Endodermal cell (in vitro differentiated cells): ENCODE results near the gene FREY1. TPM values are rescaled to one million over a fixed set of nuclear protein-coding genes. Genes with fewer than 3 reads are reported as not detected.

ENCODE experiments used
- DNase-seq: peaks from one replicate; pipeline ENCODE4 v3.0.0-alpha.2; 2017
- H3K27ac ChIP-seq: 2 replicates; pipeline ENCODE4 v1.5.1; 2013; ENCODE audit warnings: mild to moderate bottlenecking, low read depth, low read length, moderate library complexity
- H3K27me3 ChIP-seq: 2 replicates; pipeline ENCODE4 v1.6.1; 2013; ENCODE audit warnings: mild to moderate bottlenecking, low read length, moderate library complexity; ENCODE audit not compliant: insufficient read depth, control insufficient read depth, poor library complexity, severe bottlenecking
- H3K36me3 ChIP-seq: 2 replicates; pipeline ENCODE4 v1.7.0; 2013; ENCODE audit warnings: mild to moderate bottlenecking, low read length, moderate library complexity; ENCODE audit not compliant: control insufficient read depth, insufficient read depth
- H3K4me1 ChIP-seq: one replicate; pipeline ENCODE4 v1.7.0; 2013; ENCODE audit warnings: low read length; ENCODE audit not compliant: control insufficient read depth, insufficient read depth
- H3K4me3 ChIP-seq: 2 replicates; pipeline ENCODE4 v1.5.1; 2013; ENCODE audit warnings: mild to moderate bottlenecking, low read length, moderate library complexity
- H3K9ac ChIP-seq: 2 replicates; pipeline ENCODE4 v1.6.1; 2013; ENCODE audit warnings: mild to moderate bottlenecking, low read length, moderate library complexity; ENCODE audit not compliant: poor library complexity, severe bottlenecking; ENCODE audit errors: extremely low read depth
- H3K9me3 ChIP-seq: 2 replicates; pipeline ENCODE4 v1.6.1; 2013; ENCODE audit warnings: mild to moderate bottlenecking, low read length, moderate library complexity; ENCODE audit not compliant: control insufficient read depth
- H3K27ac Mint-ChIP-seq: 2 replicates; pipeline ENCODE4 v1.8.0; 2020; ENCODE audit warnings: mixed read lengths
- H3K27me3 Mint-ChIP-seq: 2 replicates; pipeline ENCODE4 v1.8.0; 2021; ENCODE audit warnings: mild to moderate bottlenecking, mixed read lengths; ENCODE audit not compliant: insufficient read depth
- H3K36me3 Mint-ChIP-seq: 2 replicates; pipeline ENCODE4 v1.8.0; 2020; ENCODE audit warnings: low read depth, mixed read lengths
- H3K4me1 Mint-ChIP-seq: 2 replicates; pipeline ENCODE4 v1.8.0; 2020; ENCODE audit warnings: mixed read lengths
- H3K4me3 Mint-ChIP-seq: 2 replicates; pipeline ENCODE4 v1.8.0; 2020; ENCODE audit warnings: mild to moderate bottlenecking, moderate library complexity, mixed read lengths
- H3K9me3 Mint-ChIP-seq: 2 replicates; pipeline ENCODE4 v1.8.0; 2020; ENCODE audit warnings: mild to moderate bottlenecking, mixed read lengths
- WGBS, 2 experiments: methylation state at CpG; one replicate each; pipeline versions ENCODE4 v1.1.5 to v1.1.7; 2013; ENCODE audit warnings: missing lambda C conversion rate in 2 of 2, mixed read lengths in 1 of 2; ENCODE audit not compliant: insufficient coverage in 1 of 2, insufficient read length in 1 of 2; 5-methylcytosine and 5-hydroxymethylcytosine counted together
- total RNA-seq, 2 donors: library from RNA; stranded (reverse); fragmentation: NEBNext Ultra II Directional in 1 of 2; extraction: Animal tissue kit (Norgen Biotek cat#: 25700) in 1 of 2; gene quantifications; 2 replicates in 1 of 2; 3 replicates in 1 of 2; pipeline ENCODE4 v1.2.1, GENCODE V29; 2021
- TF ChIP-seq, protein P1 (sequence below): fragments of 200-600 bp; sonication (generic); conservative IDR thresholded peaks from 2 replicates; pipeline ENCODE4 v1.5.0; 2021; ENCODE audit warnings: antibody characterized with exemption, mild to moderate bottlenecking

Gene FREY1
- total RNA-seq, 2 donors from 2014 or later, result 1.1 to 1.5 TPM

DNA sequence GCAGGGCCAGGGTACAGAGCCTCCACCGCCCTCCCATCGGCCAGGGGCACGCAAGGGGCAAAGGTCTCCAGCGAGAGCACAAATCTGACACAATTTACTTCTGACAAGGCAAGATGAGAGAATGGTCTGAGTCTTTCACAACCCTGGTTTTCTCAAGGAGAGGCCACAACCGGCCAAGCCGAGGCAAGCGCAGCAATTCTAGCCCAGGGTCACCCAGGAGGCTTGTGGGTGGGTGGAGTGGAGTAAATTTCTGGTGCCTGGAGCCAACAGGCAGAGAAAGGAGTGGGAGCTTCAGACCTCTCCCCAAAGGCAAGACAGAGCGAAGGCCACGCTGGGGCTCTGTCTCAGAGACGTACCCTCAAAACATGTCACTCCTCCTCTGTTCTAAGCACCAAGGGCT lies 24.7 kb upstream of the FREY1 start:
- H3K9me3 ChIP-seq, result no peaks in the 10 kb centered on the region
- TF ChIP-seq, protein P1, sequence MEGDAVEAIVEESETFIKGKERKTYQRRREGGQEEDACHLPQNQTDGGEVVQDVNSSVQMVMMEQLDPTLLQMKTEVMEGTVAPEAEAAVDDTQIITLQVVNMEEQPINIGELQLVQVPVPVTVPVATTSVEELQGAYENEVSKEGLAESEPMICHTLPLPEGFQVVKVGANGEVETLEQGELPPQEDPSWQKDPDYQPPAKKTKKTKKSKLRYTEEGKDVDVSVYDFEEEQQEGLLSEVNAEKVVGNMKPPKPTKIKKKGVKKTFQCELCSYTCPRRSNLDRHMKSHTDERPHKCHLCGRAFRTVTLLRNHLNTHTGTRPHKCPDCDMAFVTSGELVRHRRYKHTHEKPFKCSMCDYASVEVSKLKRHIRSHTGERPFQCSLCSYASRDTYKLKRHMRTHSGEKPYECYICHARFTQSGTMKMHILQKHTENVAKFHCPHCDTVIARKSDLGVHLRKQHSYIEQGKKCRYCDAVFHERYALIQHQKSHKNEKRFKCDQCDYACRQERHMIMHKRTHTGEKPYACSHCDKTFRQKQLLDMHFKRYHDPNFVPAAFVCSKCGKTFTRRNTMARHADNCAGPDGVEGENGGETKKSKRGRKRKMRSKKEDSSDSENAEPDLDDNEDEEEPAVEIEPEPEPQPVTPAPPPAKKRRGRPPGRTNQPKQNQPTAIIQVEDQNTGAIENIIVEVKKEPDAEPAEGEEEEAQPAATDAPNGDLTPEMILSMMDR, result no peak
- Mint-ChIP-seq H3K36me3 (peaks cover 31% of the 10 kb centered on the region), H3K27me3 (no peaks in the 10 kb centered on the region), H3K4me1 (peaks cover 11% of the 10 kb centered on the region), H3K9me3 (no peaks in the 10 kb centered on the region), H3K4me3 (no peak overlapping the region), H3K27ac (no peak overlapping the region)
- peaks cover 38% of the 10 kb centered on the region for H3K36me3 ChIP-seq
- peaks cover 6% of the 10 kb centered on the region for H3K4me1 ChIP-seq
- H3K27ac ChIP-seq, result no peak overlapping the region
- DNase-seq, result no peak
- no peaks in the 10 kb centered on the region for H3K27me3 ChIP-seq
- H3K4me3 ChIP-seq, result no peak overlapping the region
- H3K9ac ChIP-seq, result no peak overlapping the region
- 89 to 94% methylated on average over 6 to 10 of the region's 10 CpGs for WGBS, 2 experiments

DNA sequence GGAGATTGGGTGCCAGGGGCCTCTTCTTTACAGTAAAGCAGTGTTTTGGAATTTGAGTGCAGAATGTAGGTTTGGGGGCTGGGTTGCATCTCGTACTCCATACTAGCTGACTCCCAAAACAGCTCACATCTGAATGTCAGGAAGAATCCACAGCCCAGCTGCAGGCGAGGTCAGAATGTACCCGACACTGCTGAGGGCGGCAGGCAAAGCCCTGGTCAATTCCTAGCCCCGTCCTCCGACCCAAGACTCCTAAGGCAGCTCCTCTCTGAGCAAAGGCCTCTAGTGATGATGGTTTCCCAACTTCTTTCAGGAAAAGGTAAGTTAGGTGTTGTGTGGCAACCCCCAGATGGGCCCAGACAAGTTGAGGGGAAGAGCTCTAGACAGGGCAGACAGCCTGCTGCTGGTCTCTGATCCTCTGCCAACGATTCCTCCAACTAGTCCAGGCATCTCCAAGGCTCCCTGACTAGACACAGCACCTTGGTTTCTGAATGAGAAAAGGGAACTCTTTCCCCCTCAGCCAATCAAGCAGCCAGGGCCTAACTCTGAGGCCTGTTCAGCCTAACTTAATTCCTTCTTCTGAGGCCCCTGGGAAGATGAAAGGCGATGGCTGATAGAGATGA lies 24.0 kb upstream of the FREY1 start:
- Mint-ChIP-seq H3K4me1 (peaks cover 11% of the 10 kb centered on the region), H3K36me3 (peaks cover 28% of the 10 kb centered on the region), H3K27ac (no peak overlapping the region), H3K9me3 (no peaks in the 10 kb centered on the region), H3K4me3 (no peak overlapping the region), H3K27me3 (no peaks in the 10 kb centered on the region)
- H3K27ac ChIP-seq, result no peak overlapping the region
- H3K4me1 ChIP-seq, result peaks cover 6% of the 10 kb centered on the region
- no peak overlapping the region for H3K9ac ChIP-seq
- no peak for DNase-seq
- H3K4me3 ChIP-seq, result no peak overlapping the region
- no peaks in the 10 kb centered on the region for H3K9me3 ChIP-seq
- H3K27me3 ChIP-seq, result no peaks in the 10 kb centered on the region
- TF ChIP-seq, protein P1, result no peak
- WGBS, 2 experiments, result 95 to 100% methylated on average over 7 to 8 of the region's 8 CpGs
- peaks cover 33% of the 10 kb centered on the region for H3K36me3 ChIP-seq

DNA sequence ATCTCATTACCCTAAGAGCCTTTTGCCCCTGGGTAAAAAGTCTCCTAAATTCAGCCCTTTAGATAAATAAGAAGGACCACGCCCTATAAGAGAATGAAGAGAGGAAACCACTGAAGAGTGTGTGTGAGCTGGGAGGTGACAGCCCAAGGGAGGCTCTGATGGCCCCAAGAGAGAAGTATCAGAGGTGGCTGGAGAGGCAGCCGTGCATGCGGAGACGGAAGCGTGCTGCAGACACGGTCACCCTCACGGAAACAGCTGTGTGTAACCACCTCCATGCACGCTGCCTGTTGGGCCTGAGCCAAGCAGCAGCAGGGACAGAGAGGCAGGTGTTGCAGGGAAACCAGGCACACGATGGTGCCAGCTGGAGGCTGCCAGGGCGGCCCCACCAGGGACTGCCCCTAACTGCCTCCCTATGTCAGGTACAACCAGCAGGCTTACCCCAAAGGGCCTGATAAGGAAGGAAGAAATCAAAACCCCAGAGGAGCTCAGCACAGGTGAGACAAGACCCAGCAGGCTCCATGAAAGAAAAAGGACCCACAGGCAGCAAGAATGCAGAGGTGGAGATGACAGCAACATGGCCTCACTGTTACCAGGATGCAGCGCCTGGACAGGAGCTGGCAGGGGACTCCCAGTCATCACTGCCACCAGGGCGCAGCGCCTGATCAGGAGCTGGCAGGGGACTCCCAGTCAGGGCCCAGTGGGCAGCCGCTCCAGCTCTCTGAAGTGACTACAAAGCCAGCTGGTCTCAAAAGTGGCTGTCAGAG lies 23.1 kb upstream of the FREY1 start:
- no peak for DNase-seq
- Mint-ChIP-seq H3K27ac (no peak overlapping the region), H3K9me3 (no peaks in the 10 kb centered on the region), H3K4me3 (no peak overlapping the region), H3K36me3 (peaks cover 27% of the 10 kb centered on the region), H3K27me3 (no peaks in the 10 kb centered on the region), H3K4me1 (peaks cover 11% of the 10 kb centered on the region)
- 92 to 94% methylated on average over 8 to 14 of the region's 14 CpGs for WGBS, 2 experiments
- TF ChIP-seq, protein P1, result no peak
- peaks cover 25% of the 10 kb centered on the region for H3K36me3 ChIP-seq
- H3K4me1 ChIP-seq, result peaks cover 4% of the 10 kb centered on the region
- H3K4me3 ChIP-seq, result no peak overlapping the region
- no peaks in the 10 kb centered on the region for H3K9me3 ChIP-seq
- H3K27me3 ChIP-seq, result no peaks in the 10 kb centered on the region
- no peak overlapping the region for H3K27ac ChIP-seq
- no peak overlapping the region for H3K9ac ChIP-seq
